HK-2 (cell line): ENCODE results near the gene OR52E6.

Source experiments
- DNase-seq: peaks from one replicate; pipeline ENCODE4 v3.0.0-alpha.2; 2018; ENCODE audit not compliant: unreplicated experiment

OR52E6 gene

GRCh38 chr11:5841797-5842196 lies at the start of gene OR52E6:
Gene OR52E6 (minus strand): TSS chr11:5841897. CDS start chr11:5841897, 0 bp downstream.
- DNase-seq, result no peak

GRCh38 chr11:5891216-5891800 lies 49.6 kb upstream of the OR52E6 start:
- DNase-seq, result no peak

GRCh38 chr11:5887661-5888060 lies 46.0 kb upstream of the OR52E6 start:
- no peak for DNase-seq

- no peak for DNase-seq
Measured at GRCh38 chr11:5887172-5887571, 45.5 kb upstream of the OR52E6 start.

GRCh38 chr11:5881756-5882155 lies 40.1 kb upstream of the OR52E6 start:
- no peak for DNase-seq

GRCh38 chr11:5880329-5880728 lies 38.6 kb upstream of the OR52E6 start, which contains the start of gene OR52E4:
Gene OR52E4 (plus strand): TSS chr11:5880629. CDS start chr11:5884293, 3,664 bp downstream.
- no peak for DNase-seq

- DNase-seq, result no peak
Measured at GRCh38 chr11:5878564-5878963, 36.9 kb upstream of the OR52E6 start.

GRCh38 chr11:5865826-5866225 lies 24.1 kb upstream of the OR52E6 start:
- no peak for DNase-seq

GRCh38 chr11:5857590-5857989 lies 15.9 kb upstream of the OR52E6 start, which contains the start of gene OR52E8:
Gene OR52E8 (minus strand): TSS chr11:5857690. CDS start chr11:5857690, 0 bp downstream.
- no peak for DNase-seq

GRCh38 chr11:5851002-5851401 lies 9.3 kb upstream of the OR52E6 start:
- no peak for DNase-seq

- DNase-seq, result no peak
Measured at GRCh38 chr11:5847711-5848110, 6.0 kb upstream of the OR52E6 start.

- no peak for DNase-seq
Measured at GRCh38 chr11:5846701-5847100, 5.0 kb upstream of the OR52E6 start.

- no peak for DNase-seq
Measured at GRCh38 chr11:5837695-5838094, 4.0 kb downstream of the OR52E6 start.

- DNase-seq, result no peak
Measured at GRCh38 chr11:5833446-5833845, 8.3 kb downstream of the OR52E6 start.

- no peak for DNase-seq
Measured at GRCh38 chr11:5831196-5831829, 10.4 kb downstream of the OR52E6 start.

GRCh38 chr11:5818245-5818886 lies 23.3 kb downstream of the OR52E6 start:
- no peak for DNase-seq

- DNase-seq, result no peak
Measured at GRCh38 chr11:5815534-5815933, 26.2 kb downstream of the OR52E6 start.

- DNase-seq, result no peak
Measured at GRCh38 chr11:5809905-5810795, 31.5 kb downstream of the OR52E6 start.

GRCh38 chr11:5809122-5809519 lies 32.6 kb downstream of the OR52E6 start:
- DNase-seq, result no peak

GRCh38 chr11:5808500-5809121 lies 33.1 kb downstream of the OR52E6 start, which contains the start of gene OR52N2:
Gene OR52N2 (plus strand): TSS chr11:5808924. CDS start chr11:5820336, 11,412 bp downstream.
- DNase-seq, result peak; percentile 34

GRCh38 chr11:5807580-5807979 lies 34.1 kb downstream of the OR52E6 start:
- no peak for DNase-seq
